ENCODE results near the gene HOXD3.

HOXD3 gene

GRCh38 chr2:176146101-176146500 is 11.0 kb upstream of the HOXD3 start:
- no peak for DNase-seq (ENCODE audit: low spot score)
- ChIA-PET CTCF (interaction anchor here (0.7 to 1.3 kb wide), 3 partner anchors 309 to 492 kb away, joined by 3 to 5 read pairs (median 3); no protein-coding TSS in a partner anchor), POLR2A (ENCODE audit: low non-redundant PET) (no interaction called here)
- no peak overlapping the region for H3K27ac ChIP-seq
- no peak for TF ChIP-seq CTCF (conservative IDR thresholded peaks at IDR 0.05; ENCODE audit: low read depth)

GRCh38 chr2:176146645-176147044 is 10.5 kb upstream of the HOXD3 start:
- POLR2A ChIA-PET (ENCODE audit: low non-redundant PET), result no interaction called here
- no peak for TF ChIP-seq CTCF (conservative IDR thresholded peaks at IDR 0.05; ENCODE audit: low read depth)
- H3K27ac ChIP-seq, result no peak overlapping the region
- DNase-seq (ENCODE audit: low spot score), result no peak
- CTCF ChIA-PET, result interaction anchor here (1.0 to 1.4 kb wide), 3 partner anchors 308 to 492 kb away, joined by 3 to 5 read pairs (median 3); no protein-coding TSS in a partner anchor

- CTCF ChIA-PET, result interaction anchor here (0.6 to 1.4 kb wide), 4 partner anchors 9 to 491 kb away, joined by 3 to 5 read pairs (median 4); no protein-coding TSS in a partner anchor
- TF ChIP-seq CTCF (conservative IDR thresholded peaks at IDR 0.05; ENCODE audit: low read depth), result no peak
Measured at GRCh38 chr2:176147210-176147799, 9.8 kb upstream of the HOXD3 start.

GRCh38 chr2:176147800-176148496 is 9.2 kb upstream of the HOXD3 start:
- CTCF ChIA-PET, result interaction anchor here (0.6 to 1.4 kb wide), 3 partner anchors 9 to 307 kb away, joined by 3 to 5 read pairs (median 3); no protein-coding TSS in a partner anchor
- POLR2A ChIA-PET (ENCODE audit: low non-redundant PET), result no interaction called here
- TF ChIP-seq CTCF (conservative IDR thresholded peaks at IDR 0.05; ENCODE audit: low read depth), result no peak
- H3K27ac ChIP-seq, result no peak overlapping the region
- DNase-seq (ENCODE audit: low spot score), result no peak

More at GRCh38 chr2:176147210-176147799, 9.8 kb upstream of the HOXD3 start:
- POLR2A ChIA-PET (ENCODE audit: low non-redundant PET), result no interaction called here
- DNase-seq (ENCODE audit: low spot score), result no peak
- H3K27ac ChIP-seq, result no peak overlapping the region

- no peak for TF ChIP-seq CTCF (conservative IDR thresholded peaks at IDR 0.05; ENCODE audit: low read depth)
- POLR2A ChIA-PET (ENCODE audit: low non-redundant PET), result no interaction called here
- CTCF ChIA-PET, result interaction anchor here (1.1 kb wide), 1 partner anchor 13 kb away, joined by 3 read pairs; no protein-coding TSS in a partner anchor
- DNase-seq (ENCODE audit: low spot score), result no peak
- H3K27ac ChIP-seq, result no peak overlapping the region
Measured at GRCh38 chr2:176148751-176149421, 8.2 kb upstream of the HOXD3 start.

GRCh38 chr2:176149481-176149938 is 7.6 kb upstream of the HOXD3 start:
- ChIA-PET CTCF (no interaction called here), POLR2A (ENCODE audit: low non-redundant PET) (no interaction called here)
- TF ChIP-seq CTCF (conservative IDR thresholded peaks at IDR 0.05; ENCODE audit: low read depth), result no peak
- no peak overlapping the region for H3K27ac ChIP-seq
- no peak for DNase-seq (ENCODE audit: low spot score)

Measured in RWPE1 (cell line).